ENCODE data around the gene ACP1. TPM values are rescaled to one million over a fixed set of nuclear protein-coding genes. Genes with fewer than 3 reads are reported as not detected.

Gene ACP1
- total RNA-seq, 4 donors from 2014 or later, result 58.8 to 139 (median 88.6) TPM

- no peaks in the 10 kb centered on the region for H3K9me3 ChIP-seq
- no peak overlapping the region for H3K27ac ChIP-seq
- DNase-seq, result no peak
- no peaks in the 10 kb centered on the region for H3K36me3 ChIP-seq
- intact Hi-C loops (cut with DNase I; ENCODE audit: low total_unique reads), result no loop called here
- TF ChIP-seq POLR2A (IDR thresholded peaks at IDR 0.05), result no peak
- no peak for TF ChIP-seq CTCF (IDR thresholded peaks at IDR 0.05)
- H3K4me3 ChIP-seq, result no peak overlapping the region
- H3K4me1 ChIP-seq, result no peaks in the 10 kb centered on the region
- no peaks in the 10 kb centered on the region for H3K27me3 ChIP-seq
These were observed 58.3 kb downstream of the ACP1 start for GRCh38 chr2:323035-323434.

Other genes with a start within 250 kb of the ACP1 start
- 10 to 100 TPM in 2 of 4 donors, 1 to 10 TPM in 1, under 1 TPM in 1; 0.51 to 13.2 (median 8.5) TPM for gene FAM110C, start 218.4 kb upstream of the ACP1 start, total RNA-seq
- 100 to 1,000 TPM in 1 of 4 donors, 10 to 100 TPM in 2, 1 to 10 TPM in 1; 6.9 to 113 (median 55.5) TPM for gene SH3YL1, start 915 bp upstream of the ACP1 start, total RNA-seq
- 10 to 100 TPM in 2 of 4 donors, 1 to 10 TPM in 2; 3.3 to 82.6 (median 19.0) TPM for gene ALKAL2, start 23.1 kb downstream of the ACP1 start, total RNA-seq

All from uterus (tissue), 4 donors.